NT2/D1 (cell line): Measurements from ENCODE around the gene SNAPC5.

ENCODE experiments used
- YY1 ChIP-seq: IDR thresholded peaks from 2 replicates; pipeline ENCODE4 v1.6.1; 2011; ENCODE audit not compliant: insufficient read length, insufficient read depth
- ZNF274 ChIP-seq: IDR thresholded peaks from 2 replicates; pipeline ENCODE4 v1.6.1; 2011; ENCODE audit warnings: mild to moderate bottlenecking, low read depth, low read length

- TF ChIP-seq YY1 (no peak), ZNF274 (no peak)
Measured at GRCh38 chr15:66461917-66462316, 35.6 kb downstream of the SNAPC5 start.
